ENCODE results near the gene PLA2G4E. TPM values are rescaled to one million over a fixed set of nuclear protein-coding genes. Genes with fewer than 3 reads are reported as not detected.

The PLA2G4E gene
- total and polyA plus RNA-seq, 2 donors: 0.05 to 0.62 TPM

DNA sequence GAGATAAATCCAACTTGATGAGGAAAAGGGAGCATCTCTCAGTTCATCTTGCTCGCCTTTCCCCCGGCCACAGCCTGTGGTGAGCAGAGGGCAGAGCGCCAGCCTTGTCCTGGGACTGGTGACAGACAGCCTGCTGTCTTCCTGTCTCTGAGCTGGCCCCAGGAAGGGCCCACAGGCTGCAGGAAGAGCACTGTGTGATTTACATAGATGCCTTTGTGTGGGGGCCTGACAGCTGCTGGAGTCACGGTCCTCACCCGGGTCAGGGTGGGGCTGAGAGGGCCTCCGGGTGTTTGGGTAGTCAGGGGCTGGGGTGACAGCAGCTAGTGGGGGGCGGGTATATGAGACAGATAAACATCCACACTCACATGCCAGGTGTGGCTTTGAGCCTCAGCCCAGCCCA, 44.2 kb upstream of the PLA2G4E start:
- peak in 3 of 9 donors; percentile 4 to 47 (median 26) for DNase-seq (ENCODE audit: low read depth in 6 of 9, low spot score in 9 of 9)
- 11% methylated on average over 7 of the region's 7 CpGs for WGBS

DNA sequence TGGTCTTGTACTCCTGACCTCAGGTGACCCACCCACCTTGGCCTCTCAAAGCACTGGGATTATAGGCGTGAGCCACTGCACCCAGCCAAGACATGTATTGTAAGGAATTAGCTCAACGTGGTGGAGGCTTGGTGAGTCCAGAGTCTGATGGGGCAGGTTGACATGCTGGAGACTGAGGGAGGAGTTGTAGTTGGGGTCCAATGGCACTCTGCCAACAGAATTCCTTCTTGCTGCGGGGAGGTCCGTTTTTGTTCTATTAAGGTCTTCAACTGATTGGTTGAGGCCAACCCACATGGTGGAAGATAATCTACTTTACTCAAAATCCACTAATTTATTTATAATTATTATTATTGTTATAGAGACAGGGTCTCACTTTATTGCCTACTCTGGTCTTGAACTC, 43.4 kb upstream of the PLA2G4E start:
- H3K4me3 ChIP-seq (ENCODE audit: low read length in 2 of 2): no peak overlapping the region
- H3K9me3 ChIP-seq (ENCODE audit: control insufficient read depth in 2 of 2, insufficient read depth in 1 of 2, low read length in 1 of 2): peaks cover 0 to 3% of the 10 kb centered on the region in 2 donors
- no peak overlapping the region for H3K27ac ChIP-seq (ENCODE audit: low read depth in 1 of 2, low read length in 1 of 2)
- no peaks in the 10 kb centered on the region for H3K36me3 ChIP-seq (ENCODE audit: control insufficient read depth in 2 of 2, insufficient read depth in 2 of 2, low read length in 1 of 2)
- H3K4me1 ChIP-seq (ENCODE audit: control insufficient read depth in 2 of 2, insufficient read depth in 2 of 2, low read length in 2 of 2): peaks cover 2 to 17% of the 10 kb centered on the region in 2 donors
- DNase-seq (ENCODE audit: low read depth in 6 of 9, low spot score in 9 of 9): no peak
- WGBS: 94% methylated on average over 4 of the region's 4 CpGs
- no peaks in the 10 kb centered on the region for H3K27me3 ChIP-seq (ENCODE audit: control insufficient read depth in 2 of 2, insufficient read depth in 1 of 2, low read length in 1 of 2)

More for the DNA sequence above, 44.2 kb upstream of the PLA2G4E start:
- no peaks in the 10 kb centered on the region for H3K36me3 ChIP-seq (ENCODE audit: control insufficient read depth in 2 of 2, insufficient read depth in 2 of 2, low read length in 1 of 2)
- H3K27me3 ChIP-seq (ENCODE audit: control insufficient read depth in 2 of 2, insufficient read depth in 1 of 2, low read length in 1 of 2): no peaks in the 10 kb centered on the region
- no peak overlapping the region for H3K27ac ChIP-seq (ENCODE audit: low read depth in 1 of 2, low read length in 1 of 2)
- H3K9me3 ChIP-seq (ENCODE audit: control insufficient read depth in 2 of 2, insufficient read depth in 1 of 2, low read length in 1 of 2): peaks cover 0 to 3% of the 10 kb centered on the region in 2 donors
- H3K4me3 ChIP-seq (ENCODE audit: low read length in 2 of 2): no peak overlapping the region
- H3K4me1 ChIP-seq (ENCODE audit: control insufficient read depth in 2 of 2, insufficient read depth in 2 of 2, low read length in 2 of 2): peaks cover 2 to 17% of the 10 kb centered on the region in 2 donors

DNA sequence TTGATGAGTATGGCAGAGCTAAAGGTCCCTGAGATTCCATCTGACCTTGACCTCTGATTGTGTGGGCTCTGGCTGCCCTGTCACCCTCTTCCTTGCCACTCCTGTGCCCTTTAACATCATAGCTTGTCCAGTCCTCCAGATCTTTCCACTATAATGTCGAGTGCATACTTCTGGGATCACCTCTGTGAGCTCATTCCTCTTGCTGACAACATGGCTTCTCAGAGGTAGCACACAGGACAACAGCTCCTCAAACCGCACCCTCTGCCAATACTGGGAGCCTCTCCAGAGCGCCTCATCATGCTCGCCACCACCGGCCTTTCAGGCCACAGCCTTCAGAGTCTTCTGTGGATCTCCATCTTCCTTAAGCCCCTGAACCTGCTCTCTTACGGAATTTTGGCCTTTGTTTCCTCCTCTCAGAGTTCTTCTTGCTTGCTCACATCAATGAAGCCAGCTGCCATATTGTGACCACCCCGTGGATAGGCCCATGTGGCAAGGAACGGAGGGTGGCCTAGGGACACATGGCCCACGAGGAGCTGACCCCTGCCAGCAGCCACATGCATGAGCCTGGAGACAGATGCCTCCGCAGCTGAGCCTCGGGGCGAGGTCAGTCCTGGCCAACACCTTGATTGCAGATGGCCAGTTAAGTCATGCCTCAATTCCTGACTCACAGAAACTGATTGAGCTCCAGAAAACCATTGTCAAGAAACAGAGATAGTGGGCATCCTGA, 42.4 kb upstream of the PLA2G4E start:
- no peak for DNase-seq (ENCODE audit: low read depth in 6 of 9, low spot score in 9 of 9)
- no peak overlapping the region for H3K4me3 ChIP-seq (ENCODE audit: low read length in 2 of 2)
- H3K4me1 ChIP-seq (ENCODE audit: control insufficient read depth in 2 of 2, insufficient read depth in 2 of 2, low read length in 2 of 2): peaks cover 2 to 17% of the 10 kb centered on the region in 2 donors
- no peaks in the 10 kb centered on the region for H3K9me3 ChIP-seq (ENCODE audit: control insufficient read depth in 2 of 2, insufficient read depth in 1 of 2, low read length in 1 of 2)
- no peak overlapping the region for H3K27ac ChIP-seq (ENCODE audit: low read depth in 1 of 2, low read length in 1 of 2)
- no peaks in the 10 kb centered on the region for H3K27me3 ChIP-seq (ENCODE audit: control insufficient read depth in 2 of 2, insufficient read depth in 1 of 2, low read length in 1 of 2)
- 96% methylated on average over 12 of the region's 12 CpGs for WGBS
- H3K36me3 ChIP-seq (ENCODE audit: control insufficient read depth in 2 of 2, insufficient read depth in 2 of 2, low read length in 1 of 2): no peaks in the 10 kb centered on the region

DNA sequence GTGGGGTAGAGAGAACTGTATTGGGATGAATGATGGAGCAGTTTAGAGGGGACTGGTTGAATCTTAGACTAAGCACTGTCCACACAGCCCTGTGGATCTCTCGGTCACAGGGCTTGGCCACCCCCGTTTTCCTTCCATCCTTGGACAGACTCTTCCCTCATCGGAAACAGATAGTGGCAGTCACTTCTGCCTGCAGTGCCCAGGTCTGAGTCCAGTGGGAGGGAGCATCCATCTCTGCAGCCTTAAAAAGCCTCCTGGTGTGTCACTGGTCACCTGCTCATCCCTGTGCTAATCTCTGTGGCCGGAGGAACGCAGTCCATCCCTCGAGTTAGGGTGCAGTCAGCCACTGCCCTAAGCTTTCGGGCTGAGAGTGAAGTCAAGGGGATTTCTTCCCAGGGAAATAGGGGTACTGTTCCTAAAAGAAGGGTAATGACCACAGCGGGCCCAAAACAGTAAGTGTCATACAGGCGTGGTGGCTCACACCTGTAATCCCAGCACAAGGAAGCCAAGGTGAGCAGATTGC, 41.5 kb upstream of the PLA2G4E start:
- Histone ChIP-seq H3K27ac (ENCODE audit: low read depth in 1 of 2, low read length in 1 of 2) (no peak overlapping the region), H3K4me3 (ENCODE audit: low read length in 2 of 2) (no peak overlapping the region), H3K36me3 (ENCODE audit: control insufficient read depth in 2 of 2, insufficient read depth in 2 of 2, low read length in 1 of 2) (no peaks in the 10 kb centered on the region), H3K9me3 (ENCODE audit: control insufficient read depth in 2 of 2, insufficient read depth in 1 of 2, low read length in 1 of 2) (no peaks in the 10 kb centered on the region), H3K27me3 (ENCODE audit: control insufficient read depth in 2 of 2, insufficient read depth in 1 of 2, low read length in 1 of 2) (peaks cover 0 to 7% of the 10 kb centered on the region in 2 donors), H3K4me1 (ENCODE audit: control insufficient read depth in 2 of 2, insufficient read depth in 2 of 2, low read length in 2 of 2) (peaks cover 2 to 20% of the 10 kb centered on the region in 2 donors)
- DNase-seq (ENCODE audit: low read depth in 6 of 9, low spot score in 9 of 9): no peak
- 98% methylated on average over 9 of the region's 9 CpGs for whole genome bisulfite sequencing

DNA sequence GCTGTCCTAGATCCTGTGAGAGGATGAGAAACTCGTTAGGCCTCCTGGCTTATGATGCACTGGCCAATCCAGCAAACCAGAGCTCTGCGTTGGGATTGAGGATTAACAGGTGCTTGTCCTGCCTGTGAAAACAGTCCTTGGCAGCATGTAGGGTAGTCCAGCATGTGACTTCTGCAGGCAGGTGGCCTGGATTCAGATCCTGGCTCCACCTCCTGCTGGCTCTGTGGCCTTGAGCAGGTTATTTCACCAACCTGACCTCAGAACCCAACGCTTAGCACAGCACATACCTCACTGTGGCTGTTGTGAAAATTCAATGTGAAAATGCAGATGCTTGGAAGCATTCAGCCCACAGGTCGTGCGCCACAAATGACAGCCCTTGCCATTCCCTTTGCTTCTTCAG, 40.0 kb upstream of the PLA2G4E start:
- Histone ChIP-seq H3K4me1 (ENCODE audit: control insufficient read depth in 2 of 2, insufficient read depth in 2 of 2, low read length in 2 of 2) (peaks cover 6 to 25% of the 10 kb centered on the region in 2 donors), H3K27ac (ENCODE audit: low read depth in 1 of 2, low read length in 1 of 2) (no peak overlapping the region), H3K27me3 (ENCODE audit: control insufficient read depth in 2 of 2, insufficient read depth in 1 of 2, low read length in 1 of 2) (peaks cover 2 to 20% of the 10 kb centered on the region in 2 donors), H3K36me3 (ENCODE audit: control insufficient read depth in 2 of 2, insufficient read depth in 2 of 2, low read length in 1 of 2) (no peaks in the 10 kb centered on the region), H3K4me3 (ENCODE audit: low read length in 2 of 2) (no peak overlapping the region), H3K9me3 (ENCODE audit: control insufficient read depth in 2 of 2, insufficient read depth in 1 of 2, low read length in 1 of 2) (no peaks in the 10 kb centered on the region)
- DNase-seq (ENCODE audit: low read depth in 6 of 9, low spot score in 9 of 9): no peak
- WGBS: 96% methylated on average over 5 of the region's 5 CpGs

DNA sequence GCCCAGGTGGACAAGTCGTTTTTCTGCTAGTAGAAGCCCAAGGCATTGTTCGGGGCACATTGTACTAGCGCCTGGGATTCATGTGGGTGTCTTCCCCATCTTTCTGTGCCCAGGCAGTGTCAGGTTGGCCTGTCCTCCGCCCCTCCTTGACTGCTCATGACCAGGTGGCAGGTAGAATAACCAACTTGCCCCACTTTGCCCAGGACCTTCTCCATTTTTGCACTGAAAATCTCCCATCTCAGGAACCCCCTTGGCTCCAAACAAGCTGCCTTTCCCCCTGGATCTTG, 39.6 kb upstream of the PLA2G4E start:
- 84% methylated on average over 4 of the region's 4 CpGs for WGBS
- no peak overlapping the region for H3K4me3 ChIP-seq (ENCODE audit: low read length in 2 of 2)
- peaks cover 2 to 20% of the 10 kb centered on the region in 2 donors for H3K27me3 ChIP-seq (ENCODE audit: control insufficient read depth in 2 of 2, insufficient read depth in 1 of 2, low read length in 1 of 2)
- H3K27ac ChIP-seq (ENCODE audit: low read depth in 1 of 2, low read length in 1 of 2): no peak overlapping the region
- H3K4me1 ChIP-seq (ENCODE audit: control insufficient read depth in 2 of 2, insufficient read depth in 2 of 2, low read length in 2 of 2): peaks cover 6 to 21% of the 10 kb centered on the region in 2 donors
- no peaks in the 10 kb centered on the region for H3K36me3 ChIP-seq (ENCODE audit: control insufficient read depth in 2 of 2, insufficient read depth in 2 of 2, low read length in 1 of 2)
- no peaks in the 10 kb centered on the region for H3K9me3 ChIP-seq (ENCODE audit: control insufficient read depth in 2 of 2, insufficient read depth in 1 of 2, low read length in 1 of 2)
- DNase-seq (ENCODE audit: low read depth in 6 of 9, low spot score in 9 of 9): no peak

DNA sequence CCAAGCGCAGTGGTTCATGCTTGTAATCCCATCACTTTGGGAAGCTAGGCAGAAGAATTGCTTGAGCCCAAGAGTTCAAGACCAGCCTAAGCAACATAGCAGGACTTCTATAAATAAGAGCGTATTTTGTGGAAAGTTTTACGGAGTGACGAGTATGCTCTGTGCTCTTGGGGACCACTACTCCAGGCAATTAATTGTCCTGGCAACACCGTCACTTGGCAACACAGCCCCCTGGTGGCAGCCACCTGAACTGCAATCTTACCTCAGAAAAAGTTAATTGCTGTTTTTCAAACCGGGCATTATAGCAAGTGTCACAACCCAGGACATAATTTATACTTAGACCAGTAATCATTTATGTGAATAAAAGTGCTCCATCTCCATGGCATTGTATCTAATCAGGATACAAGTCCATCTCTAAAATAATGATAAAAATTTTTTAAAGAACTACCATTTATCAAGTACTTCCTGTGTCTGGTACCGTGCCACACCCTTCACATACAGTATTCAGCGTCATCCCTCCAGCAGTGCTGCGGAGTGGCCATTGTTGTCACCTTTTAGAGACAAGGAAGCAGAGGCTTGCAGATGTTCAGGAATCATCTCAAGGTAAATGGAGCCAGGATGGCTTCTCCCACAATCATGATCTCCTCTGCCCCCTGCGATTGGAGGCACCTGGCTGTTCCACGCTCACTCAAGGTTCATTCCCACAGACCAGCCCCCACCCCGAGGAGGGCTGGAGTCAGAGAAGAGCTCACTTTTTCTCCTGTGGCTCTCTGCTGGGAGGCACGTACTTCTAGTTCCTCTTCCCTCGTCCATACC, 39.0 kb upstream of the PLA2G4E start:
- DNase-seq (ENCODE audit: low read depth in 6 of 9, low spot score in 9 of 9): peak in 7 of 9 donors; percentile 12 to 64 (median 40)
- Histone ChIP-seq H3K27ac (ENCODE audit: low read depth in 1 of 2, low read length in 1 of 2) (no peak overlapping the region), H3K9me3 (ENCODE audit: control insufficient read depth in 2 of 2, insufficient read depth in 1 of 2, low read length in 1 of 2) (no peaks in the 10 kb centered on the region), H3K27me3 (ENCODE audit: control insufficient read depth in 2 of 2, insufficient read depth in 1 of 2, low read length in 1 of 2) (peaks cover 2 to 20% of the 10 kb centered on the region in 2 donors), H3K36me3 (ENCODE audit: control insufficient read depth in 2 of 2, insufficient read depth in 2 of 2, low read length in 1 of 2) (no peaks in the 10 kb centered on the region), H3K4me3 (ENCODE audit: low read length in 2 of 2) (no peak overlapping the region), H3K4me1 (ENCODE audit: control insufficient read depth in 2 of 2, insufficient read depth in 2 of 2, low read length in 2 of 2) (peaks cover 4 to 16% of the 10 kb centered on the region in 2 donors)
- 52% methylated on average over 14 of the region's 14 CpGs for WGBS

DNA sequence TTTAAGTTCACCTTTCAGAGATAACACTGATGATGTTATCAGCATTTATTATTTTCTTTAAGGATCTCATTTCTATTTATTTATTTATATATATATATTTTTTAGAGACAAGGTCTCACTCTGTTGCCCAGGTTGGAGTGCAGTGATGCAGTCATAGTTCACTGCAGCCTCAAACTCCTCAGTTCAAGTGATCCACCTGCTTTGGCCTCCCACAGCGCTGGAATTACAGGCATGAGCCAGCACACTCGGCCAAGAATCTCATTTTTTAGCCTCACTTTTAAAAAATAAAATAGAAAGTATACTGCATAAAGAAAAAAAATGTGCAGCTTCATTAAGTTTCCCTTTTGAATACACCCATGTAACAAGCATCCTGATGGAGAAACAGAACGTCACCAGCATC, 37.9 kb upstream of the PLA2G4E start:
- no peak overlapping the region for H3K27ac ChIP-seq (ENCODE audit: low read depth in 1 of 2, low read length in 1 of 2)
- H3K9me3 ChIP-seq (ENCODE audit: control insufficient read depth in 2 of 2, insufficient read depth in 1 of 2, low read length in 1 of 2): no peaks in the 10 kb centered on the region
- 89% methylated on average over 3 of the region's 3 CpGs for WGBS
- H3K27me3 ChIP-seq (ENCODE audit: control insufficient read depth in 2 of 2, insufficient read depth in 1 of 2, low read length in 1 of 2): peaks cover 2 to 20% of the 10 kb centered on the region in 2 donors
- peaks cover 4 to 11% of the 10 kb centered on the region in 2 donors for H3K4me1 ChIP-seq (ENCODE audit: control insufficient read depth in 2 of 2, insufficient read depth in 2 of 2, low read length in 2 of 2)
- H3K36me3 ChIP-seq (ENCODE audit: control insufficient read depth in 2 of 2, insufficient read depth in 2 of 2, low read length in 1 of 2): no peaks in the 10 kb centered on the region
- DNase-seq (ENCODE audit: low read depth in 6 of 9, low spot score in 9 of 9): no peak
- no peak overlapping the region for H3K4me3 ChIP-seq (ENCODE audit: low read length in 2 of 2)

All from thymus (tissue), 11 donors.